ENCODE results near the gene MYH16.

- no peak for TF ChIP-seq CTCF (IDR thresholded peaks at IDR 0.05)
- no peak for TF ChIP-seq POLR2A (IDR thresholded peaks at IDR 0.05)
Measured at GRCh38 chr7:99252166-99252895, 20.3 kb upstream of the MYH16 start.

All from body of pancreas (tissue), 4 donors.